Occipital lobe (tissue), 2 donors: ENCODE data around the gene USP3. TPM values are rescaled to one million over a fixed set of nuclear protein-coding genes. Genes with fewer than 3 reads are reported as not detected.

Experiments used
- DNase-seq: peaks from one replicate; lab custom pipeline; 2025; lab: John Stamatoyannopoulos, UW
- total RNA-seq: library from RNA; depleted of rRNA; stranded (reverse); fragments of >200 nt; gene quantifications from one replicate; pipeline ENCODE4 v1.2.3, GENCODE V29; 2014

Gene USP3
- total RNA-seq, 1 donor from 2014 or later: 86.4 TPM

GRCh38 chr15:63497642-63498467 lies 6.5 kb upstream of the USP3 start:
- DNase-seq: no peak

GRCh38 chr15:63499175-63499549 lies 5.2 kb upstream of the USP3 start:
- DNase-seq: no peak

GRCh38 chr15:63499611-63500010 lies 4.8 kb upstream of the USP3 start:
- DNase-seq: no peak

- DNase-seq: no peak
Measured at GRCh38 chr15:63500265-63501250, 3.8 kb upstream of the USP3 start.

GRCh38 chr15:63501256-63502089 lies 2.9 kb upstream of the USP3 start:
- peak; percentile 44 for DNase-seq

- DNase-seq: no peak
Measured at GRCh38 chr15:63502137-63502766, 2.1 kb upstream of the USP3 start.

- DNase-seq: peak; percentile 16
Measured at GRCh38 chr15:63502843-63503738, 1.3 kb upstream of the USP3 start.

GRCh38 chr15:63503739-63504246 lies 600 bp upstream of the USP3 start:
- DNase-seq: peak; percentile 27

- DNase-seq: peak; percentile 64
Measured at GRCh38 chr15:63504979-63505841, 817 bp downstream of the USP3 start.

GRCh38 chr15:63505842-63506222 lies 1.4 kb downstream of the USP3 start:
- DNase-seq: no peak

DNA sequence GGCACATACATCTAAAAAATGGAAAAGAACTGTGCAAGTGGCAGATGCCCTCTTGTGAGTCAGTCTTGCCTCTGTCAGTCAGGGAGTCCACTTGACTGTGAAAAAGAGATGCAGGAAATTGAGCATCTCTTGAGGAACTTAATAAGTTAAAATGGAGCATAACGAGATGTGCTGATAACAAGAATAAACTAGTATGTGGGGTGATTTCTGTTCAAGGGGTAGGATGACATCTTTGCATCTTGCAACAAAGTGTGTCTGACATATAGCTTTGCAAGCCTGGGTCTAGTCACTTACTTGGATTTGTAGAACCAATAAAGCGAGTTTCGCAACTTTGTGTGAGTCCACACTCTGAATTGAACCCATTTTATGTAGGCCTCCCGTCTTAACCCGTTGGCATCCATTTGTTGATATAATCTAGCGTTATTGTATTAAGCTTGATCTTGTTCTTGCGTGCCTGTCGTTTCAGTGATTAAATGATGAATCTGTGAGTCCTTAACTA lies 2.2 kb downstream of the USP3 start:
- no peak for DNase-seq

DNA sequence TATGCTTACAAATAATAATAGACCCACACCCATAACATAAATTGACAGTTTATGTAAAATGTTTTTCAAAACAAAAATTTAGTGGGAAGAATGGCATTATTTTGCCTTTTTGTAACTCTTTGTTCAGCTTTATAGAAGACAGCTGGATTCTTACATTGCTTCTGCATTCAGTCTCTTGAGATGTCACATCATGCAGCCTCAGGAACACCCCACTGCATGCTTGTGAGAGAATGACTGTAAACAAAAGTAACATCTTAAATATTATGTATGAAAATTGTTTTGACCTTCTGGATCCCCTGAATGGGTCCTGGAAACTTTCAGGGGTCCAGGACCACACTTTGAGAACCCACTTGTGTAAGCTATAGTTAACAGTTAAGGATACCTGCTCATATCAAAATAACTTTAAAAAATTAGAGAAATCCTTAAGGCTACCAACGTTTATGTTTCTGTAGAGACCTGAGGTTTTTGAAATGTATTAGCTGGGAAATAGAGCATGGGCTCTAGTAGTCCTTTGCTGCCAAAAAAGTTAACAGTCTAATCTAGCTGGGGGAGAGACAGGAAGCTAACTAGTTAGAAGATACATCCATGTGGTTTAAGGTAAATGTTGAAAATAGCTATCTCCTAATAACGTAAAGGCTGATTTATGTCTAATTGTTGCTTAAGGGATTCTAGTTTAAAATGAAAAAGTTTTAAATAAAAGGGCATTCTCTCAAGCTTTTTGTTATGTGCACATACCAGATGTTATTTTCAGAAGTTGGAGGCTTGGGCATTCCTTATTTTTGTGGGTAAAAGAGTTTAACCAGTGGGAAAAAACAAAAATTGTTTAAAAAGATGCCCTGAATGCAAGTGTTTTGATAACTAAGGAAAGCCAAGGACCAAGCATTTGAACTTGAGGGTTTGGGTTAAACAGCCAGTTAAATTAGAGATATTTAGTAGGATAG lies 3.8 kb downstream of the USP3 start:
- DNase-seq: no peak

GRCh38 chr15:63509056-63509954 lies 4.9 kb downstream of the USP3 start:
- DNase-seq: no peak

- DNase-seq: no peak
Measured at GRCh38 chr15:63509955-63510940, 5.9 kb downstream of the USP3 start.

DNA sequence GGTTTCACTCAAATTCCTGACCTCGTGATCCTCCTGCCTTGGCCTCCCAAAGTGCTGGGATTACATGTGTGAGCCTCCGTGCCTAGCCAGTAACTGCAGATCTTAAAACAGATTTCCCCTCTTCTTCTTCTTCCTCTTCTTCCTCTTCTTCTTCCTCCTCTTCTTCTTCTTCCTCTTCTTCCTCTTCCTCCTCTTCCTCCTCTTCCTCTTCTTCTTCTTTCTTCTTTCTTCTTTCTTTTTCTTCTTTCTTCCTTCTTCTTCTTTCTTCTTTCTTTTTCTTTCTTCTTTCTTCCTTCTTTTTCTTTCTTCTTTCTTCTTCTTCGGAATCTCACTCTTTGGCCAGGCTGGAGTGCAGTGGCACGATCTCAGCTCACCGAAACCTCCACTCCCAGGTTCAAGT lies 7.8 kb downstream of the USP3 start:
- DNase-seq: no peak
